HEK293 (cell line): ENCODE data around the gene PTPRG.
A peak's percentile ranks its signal among the peaks of the same experiment; 100 is the strongest.

ENCODE experiments used
- HOXA7 ChIP-seq: sonication (generic); formaldehyde crosslinking; IDR thresholded peaks from 2 replicates; pipeline ENCODE4 v1.8.1; 2022; ENCODE audit warnings: missing genetic modification reagents, borderline replicate concordance
- MYNN ChIP-seq: fragments of 450-650 bp; formaldehyde crosslinking; IDR thresholded peaks from 2 replicates; pipeline ENCODE4 v1.5.1; 2016; ENCODE audit warnings: missing biosample characterization, missing genetic modification characterization, borderline replicate concordance
- OSR2 ChIP-seq: fragments of 450-650 bp; formaldehyde crosslinking; IDR thresholded peaks from 2 replicates; pipeline ENCODE4 v1.5.1; 2016; ENCODE audit warnings: missing biosample characterization, missing genetic modification characterization
- SETDB1 ChIP-seq: IDR thresholded peaks from one replicate; pipeline ENCODE4 v1.6.1; 2017; ENCODE audit warnings: mild to moderate bottlenecking, low read length, moderate library complexity, mixed read lengths; ENCODE audit not compliant: insufficient read length
- TRIM28 ChIP-seq: IDR thresholded peaks from 2 replicates; pipeline ENCODE4 v1.6.1; 2011; ENCODE audit warnings: low read length, control low read depth, borderline replicate concordance
- ZBTB7A ChIP-seq: fragments of 450-650 bp; formaldehyde crosslinking; IDR thresholded peaks from 2 replicates; pipeline ENCODE4 v1.5.1; 2016; ENCODE audit warnings: low read depth, missing biosample characterization, missing genetic modification characterization
- ZFP3 ChIP-seq: fragments of 450-650 bp; formaldehyde crosslinking; IDR thresholded peaks from 2 replicates; pipeline ENCODE4 v1.5.1; 2016; ENCODE audit warnings: low read depth, missing biosample characterization, missing genetic modification characterization
- ZFP37 ChIP-seq: fragments of 450-650 bp; formaldehyde crosslinking; IDR thresholded peaks from 2 replicates; pipeline ENCODE4 v1.5.1; 2016; ENCODE audit warnings: missing biosample characterization, missing genetic modification characterization
- ZIC2 ChIP-seq: fragments of 450-650 bp; formaldehyde crosslinking; IDR thresholded peaks from 2 replicates; pipeline ENCODE4 v1.5.1; 2016; ENCODE audit warnings: missing biosample characterization, missing genetic modification characterization
- ZNF133 ChIP-seq: fragments of 450-650 bp; formaldehyde crosslinking; IDR thresholded peaks from 2 replicates; pipeline ENCODE4 v1.5.1; 2016; ENCODE audit warnings: missing biosample characterization, missing genetic modification characterization
- ZNF146 ChIP-seq: fragments of 450-650 bp; formaldehyde crosslinking; IDR thresholded peaks from 2 replicates; pipeline ENCODE4 v1.5.1; 2016; ENCODE audit warnings: missing biosample characterization, missing genetic modification characterization
- ZNF157 ChIP-seq: fragments of 450-650 bp; formaldehyde crosslinking; IDR thresholded peaks from 2 replicates; pipeline ENCODE4 v1.5.1; 2016; ENCODE audit warnings: missing biosample characterization, missing genetic modification characterization
- ZNF175 ChIP-seq: fragments of 450-650 bp; formaldehyde crosslinking; IDR thresholded peaks from 2 replicates; pipeline ENCODE4 v1.5.1; 2016; ENCODE audit warnings: missing biosample characterization, missing genetic modification characterization
- ZNF214 ChIP-seq: fragments of 450-650 bp; formaldehyde crosslinking; IDR thresholded peaks from 2 replicates; pipeline ENCODE4 v1.5.1; 2017; ENCODE audit warnings: missing biosample characterization, mild to moderate bottlenecking, missing genetic modification characterization, borderline replicate concordance
- ZNF24 ChIP-seq: fragments of 450-650 bp; formaldehyde crosslinking; IDR thresholded peaks from 2 replicates; pipeline ENCODE4 v1.5.1; 2016; ENCODE audit warnings: missing biosample characterization, missing genetic modification characterization
- ZNF416 ChIP-seq: fragments of 450-650 bp; formaldehyde crosslinking; IDR thresholded peaks from 2 replicates; pipeline ENCODE4 v1.5.1; 2016; ENCODE audit warnings: missing biosample characterization, missing genetic modification characterization
- ZNF514 ChIP-seq: fragments of 450-650 bp; formaldehyde crosslinking; IDR thresholded peaks from 2 replicates; pipeline ENCODE4 v1.5.1; 2016; ENCODE audit warnings: missing biosample characterization, missing genetic modification characterization
- ZNF600 ChIP-seq: fragments of 450-650 bp; formaldehyde crosslinking; IDR thresholded peaks from 2 replicates; pipeline ENCODE4 v1.5.1; 2016; ENCODE audit warnings: missing biosample characterization, missing genetic modification characterization
- ZNF626 ChIP-seq: fragments of 450-650 bp; sonication (Bioruptor Pico); formaldehyde crosslinking; IDR thresholded peaks from 2 replicates; pipeline ENCODE4 v1.5.1; 2018; ENCODE audit warnings: missing biosample characterization, missing genetic modification characterization, inconsistent platforms
- ZNF701 ChIP-seq: fragments of 450-650 bp; formaldehyde crosslinking; IDR thresholded peaks from 2 replicates; pipeline ENCODE4 v1.5.1; 2016; ENCODE audit warnings: missing biosample characterization, missing genetic modification characterization
- ZNF768 ChIP-seq: fragments of 450-650 bp; formaldehyde crosslinking; IDR thresholded peaks from 2 replicates; pipeline ENCODE4 v1.5.1; 2018; ENCODE audit warnings: missing biosample characterization, mild to moderate bottlenecking, missing genetic modification characterization
- ZNF843 ChIP-seq: fragments of 450-650 bp; formaldehyde crosslinking; IDR thresholded peaks from 2 replicates; pipeline ENCODE4 v1.5.1; 2016; ENCODE audit warnings: missing biosample characterization, missing genetic modification characterization
- ZSCAN23 ChIP-seq: fragments of 450-650 bp; formaldehyde crosslinking; IDR thresholded peaks from 2 replicates; pipeline ENCODE4 v1.5.1; 2016; ENCODE audit warnings: missing biosample characterization, missing genetic modification characterization
- TF ChIP-seq, protein P1 (sequence below): fragments of 450-650 bp; formaldehyde crosslinking; IDR thresholded peaks from 2 replicates; pipeline ENCODE4 v1.5.1; 2016; ENCODE audit warnings: missing biosample characterization, missing genetic modification characterization, borderline replicate concordance
- TF ChIP-seq, protein P2 (sequence below): fragments of 450-650 bp; formaldehyde crosslinking; IDR thresholded peaks from 2 replicates; pipeline ENCODE4 v1.5.1; 2016; ENCODE audit warnings: missing biosample characterization, missing genetic modification characterization
- TF ChIP-seq, protein P3 (sequence below): fragments of 450-650 bp; formaldehyde crosslinking; optimal IDR thresholded peaks from 2 replicates; pipeline ENCODE3; 2016; ENCODE audit warnings: missing biosample characterization, mild to moderate bottlenecking, missing genetic modification characterization
- TF ChIP-seq, protein P4 (sequence below): fragments of 450-650 bp; IDR thresholded peaks from 2 replicates; pipeline ENCODE4 v1.5.1; 2018; ENCODE audit warnings: missing biosample characterization, mild to moderate bottlenecking, missing genetic modification characterization
- TF ChIP-seq, protein P5 (sequence below): fragments of 450-650 bp; formaldehyde crosslinking; IDR thresholded peaks from 2 replicates; pipeline ENCODE4 v1.5.1; 2017; ENCODE audit warnings: missing biosample characterization, missing genetic modification characterization
- TF ChIP-seq, protein P6 (sequence below): fragments of 450-650 bp; formaldehyde crosslinking; IDR thresholded peaks from 2 replicates; pipeline ENCODE4 v1.5.1; 2016; ENCODE audit warnings: missing biosample characterization, missing genetic modification characterization
- TF ChIP-seq, protein P7 (sequence below): fragments of 450-650 bp; formaldehyde crosslinking; IDR thresholded peaks from 2 replicates; pipeline ENCODE4 v1.5.1; 2016; ENCODE audit warnings: missing biosample characterization, missing genetic modification characterization

Gene PTPRG

DNA sequence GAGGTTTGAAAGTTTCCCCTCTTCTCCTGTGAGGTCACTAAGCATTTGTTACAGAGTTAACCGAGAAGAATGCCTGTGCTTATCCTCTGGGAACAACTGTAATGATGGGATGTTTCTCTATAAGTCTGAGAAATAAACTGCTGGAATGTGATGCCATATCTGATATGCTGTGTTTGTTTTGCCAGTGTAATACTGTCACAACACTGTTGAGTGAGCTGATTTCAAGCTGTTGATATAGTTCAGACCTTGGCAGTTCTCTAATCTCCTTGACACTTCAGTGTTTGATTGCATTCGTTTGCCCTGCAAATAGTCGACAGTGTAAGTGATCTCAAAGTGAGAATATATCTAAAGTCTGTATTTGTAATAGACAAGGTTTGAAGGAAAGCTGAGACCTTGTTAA is 73.3 kb downstream of the PTPRG start (continued):
- TF ChIP-seq, protein P1, sequence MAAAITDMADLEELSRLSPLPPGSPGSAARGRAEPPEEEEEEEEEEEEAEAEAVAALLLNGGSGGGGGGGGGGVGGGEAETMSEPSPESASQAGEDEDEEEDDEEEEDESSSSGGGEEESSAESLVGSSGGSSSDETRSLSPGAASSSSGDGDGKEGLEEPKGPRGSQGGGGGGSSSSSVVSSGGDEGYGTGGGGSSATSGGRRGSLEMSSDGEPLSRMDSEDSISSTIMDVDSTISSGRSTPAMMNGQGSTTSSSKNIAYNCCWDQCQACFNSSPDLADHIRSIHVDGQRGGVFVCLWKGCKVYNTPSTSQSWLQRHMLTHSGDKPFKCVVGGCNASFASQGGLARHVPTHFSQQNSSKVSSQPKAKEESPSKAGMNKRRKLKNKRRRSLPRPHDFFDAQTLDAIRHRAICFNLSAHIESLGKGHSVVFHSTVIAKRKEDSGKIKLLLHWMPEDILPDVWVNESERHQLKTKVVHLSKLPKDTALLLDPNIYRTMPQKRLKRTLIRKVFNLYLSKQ (tag by site-specific recombination): no peak
- no peak for TF ChIP-seq ZBTB7A (tag by site-specific recombination)
- no peak for TF ChIP-seq ZNF133 (tag by site-specific recombination)
- peak; percentile 92 for TF ChIP-seq OSR2 (tag by site-specific recombination)
- peak; percentile 53; the same call in 1 of the 2 replicates for TF ChIP-seq ZSCAN23
- 0 out of 2 replicates have a peak, but pooled peaks have one; percentile 49 for TF ChIP-seq ZNF626 (tag by site-specific recombination)
- TF ChIP-seq ZNF214 (tag by site-specific recombination): no peak
- TF ChIP-seq, protein P2, sequence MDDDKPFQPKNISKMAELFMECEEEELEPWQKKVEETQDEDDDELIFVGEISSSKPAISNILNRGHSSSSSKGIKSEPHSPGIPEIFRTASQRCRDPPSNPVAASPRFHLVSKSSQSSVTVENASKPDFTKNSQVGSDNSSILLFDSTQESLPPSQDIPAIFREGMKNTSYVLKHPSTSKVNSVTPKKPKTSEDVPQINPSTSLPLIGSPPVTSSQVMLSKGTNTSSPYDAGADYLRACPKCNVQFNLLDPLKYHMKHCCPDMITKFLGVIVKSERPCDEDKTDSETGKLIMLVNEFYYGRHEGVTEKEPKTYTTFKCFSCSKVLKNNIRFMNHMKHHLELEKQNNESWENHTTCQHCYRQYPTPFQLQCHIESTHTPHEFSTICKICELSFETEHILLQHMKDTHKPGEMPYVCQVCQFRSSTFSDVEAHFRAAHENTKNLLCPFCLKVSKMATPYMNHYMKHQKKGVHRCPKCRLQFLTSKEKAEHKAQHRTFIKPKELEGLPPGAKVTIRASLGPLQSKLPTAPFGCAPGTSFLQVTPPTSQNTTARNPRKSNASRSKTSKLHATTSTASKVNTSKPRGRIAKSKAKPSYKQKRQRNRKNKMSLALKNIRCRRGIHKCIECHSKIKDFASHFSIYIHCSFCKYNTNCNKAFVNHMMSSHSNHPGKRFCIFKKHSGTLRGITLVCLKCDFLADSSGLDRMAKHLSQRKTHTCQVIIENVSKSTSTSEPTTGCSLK (tag by site-specific recombination): no peak
- peak; percentile 94 for TF ChIP-seq ZNF600 (tag by site-specific recombination)
- no peak for TF ChIP-seq ZNF514 (tag by site-specific recombination)
- peak; percentile 99 for TF ChIP-seq ZNF843 (tag by site-specific recombination)
- TF ChIP-seq ZNF146 (tag by site-specific recombination): peak; percentile 32; the same call in 1 of the 2 replicates
- TF ChIP-seq ZNF701: no peak
- TF ChIP-seq ZIC2 (tag by site-specific recombination): no peak
- TF ChIP-seq, protein P3, sequence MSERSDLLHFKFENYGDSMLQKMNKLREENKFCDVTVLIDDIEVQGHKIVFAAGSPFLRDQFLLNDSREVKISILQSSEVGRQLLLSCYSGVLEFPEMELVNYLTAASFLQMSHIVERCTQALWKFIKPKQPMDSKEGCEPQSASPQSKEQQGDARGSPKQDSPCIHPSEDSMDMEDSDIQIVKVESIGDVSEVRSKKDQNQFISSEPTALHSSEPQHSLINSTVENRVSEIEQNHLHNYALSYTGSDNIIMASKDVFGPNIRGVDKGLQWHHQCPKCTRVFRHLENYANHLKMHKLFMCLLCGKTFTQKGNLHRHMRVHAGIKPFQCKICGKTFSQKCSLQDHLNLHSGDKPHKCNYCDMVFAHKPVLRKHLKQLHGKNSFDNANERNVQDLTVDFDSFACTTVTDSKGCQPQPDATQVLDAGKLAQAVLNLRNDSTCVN: no peak
- TF ChIP-seq, protein P4, sequence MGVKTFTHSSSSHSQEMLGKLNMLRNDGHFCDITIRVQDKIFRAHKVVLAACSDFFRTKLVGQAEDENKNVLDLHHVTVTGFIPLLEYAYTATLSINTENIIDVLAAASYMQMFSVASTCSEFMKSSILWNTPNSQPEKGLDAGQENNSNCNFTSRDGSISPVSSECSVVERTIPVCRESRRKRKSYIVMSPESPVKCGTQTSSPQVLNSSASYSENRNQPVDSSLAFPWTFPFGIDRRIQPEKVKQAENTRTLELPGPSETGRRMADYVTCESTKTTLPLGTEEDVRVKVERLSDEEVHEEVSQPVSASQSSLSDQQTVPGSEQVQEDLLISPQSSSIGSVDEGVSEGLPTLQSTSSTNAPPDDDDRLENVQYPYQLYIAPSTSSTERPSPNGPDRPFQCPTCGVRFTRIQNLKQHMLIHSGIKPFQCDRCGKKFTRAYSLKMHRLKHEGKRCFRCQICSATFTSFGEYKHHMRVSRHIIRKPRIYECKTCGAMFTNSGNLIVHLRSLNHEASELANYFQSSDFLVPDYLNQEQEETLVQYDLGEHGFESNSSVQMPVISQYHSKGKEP (tag by site-specific recombination): peak; percentile 85
- TF ChIP-seq ZNF24 (tag by site-specific recombination): peak; percentile 90
- TF ChIP-seq, protein P5, sequence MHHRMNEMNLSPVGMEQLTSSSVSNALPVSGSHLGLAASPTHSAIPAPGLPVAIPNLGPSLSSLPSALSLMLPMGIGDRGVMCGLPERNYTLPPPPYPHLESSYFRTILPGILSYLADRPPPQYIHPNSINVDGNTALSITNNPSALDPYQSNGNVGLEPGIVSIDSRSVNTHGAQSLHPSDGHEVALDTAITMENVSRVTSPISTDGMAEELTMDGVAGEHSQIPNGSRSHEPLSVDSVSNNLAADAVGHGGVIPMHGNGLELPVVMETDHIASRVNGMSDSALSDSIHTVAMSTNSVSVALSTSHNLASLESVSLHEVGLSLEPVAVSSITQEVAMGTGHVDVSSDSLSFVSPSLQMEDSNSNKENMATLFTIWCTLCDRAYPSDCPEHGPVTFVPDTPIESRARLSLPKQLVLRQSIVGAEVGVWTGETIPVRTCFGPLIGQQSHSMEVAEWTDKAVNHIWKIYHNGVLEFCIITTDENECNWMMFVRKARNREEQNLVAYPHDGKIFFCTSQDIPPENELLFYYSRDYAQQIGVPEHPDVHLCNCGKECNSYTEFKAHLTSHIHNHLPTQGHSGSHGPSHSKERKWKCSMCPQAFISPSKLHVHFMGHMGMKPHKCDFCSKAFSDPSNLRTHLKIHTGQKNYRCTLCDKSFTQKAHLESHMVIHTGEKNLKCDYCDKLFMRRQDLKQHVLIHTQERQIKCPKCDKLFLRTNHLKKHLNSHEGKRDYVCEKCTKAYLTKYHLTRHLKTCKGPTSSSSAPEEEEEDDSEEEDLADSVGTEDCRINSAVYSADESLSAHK: peak; percentile 92
- no peak for TF ChIP-seq ZNF157 (tag by site-specific recombination)
- no peak for TF ChIP-seq ZFP37
- no peak for TF ChIP-seq TRIM28
- TF ChIP-seq, protein P6, sequence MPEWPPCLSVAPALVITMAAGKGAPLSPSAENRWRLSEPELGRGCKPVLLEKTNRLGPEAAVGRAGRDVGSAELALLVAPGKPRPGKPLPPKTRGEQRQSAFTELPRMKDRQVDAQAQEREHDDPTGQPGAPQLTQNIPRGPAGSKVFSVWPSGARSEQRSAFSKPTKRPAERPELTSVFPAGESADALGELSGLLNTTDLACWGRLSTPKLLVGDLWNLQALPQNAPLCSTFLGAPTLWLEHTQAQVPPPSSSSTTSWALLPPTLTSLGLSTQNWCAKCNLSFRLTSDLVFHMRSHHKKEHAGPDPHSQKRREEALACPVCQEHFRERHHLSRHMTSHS (tag by site-specific recombination): peak; percentile 82; the same call in 1 of the 2 replicates
- TF ChIP-seq ZNF416: no peak
- no peak for TF ChIP-seq ZFP3
- TF ChIP-seq, protein P7, sequence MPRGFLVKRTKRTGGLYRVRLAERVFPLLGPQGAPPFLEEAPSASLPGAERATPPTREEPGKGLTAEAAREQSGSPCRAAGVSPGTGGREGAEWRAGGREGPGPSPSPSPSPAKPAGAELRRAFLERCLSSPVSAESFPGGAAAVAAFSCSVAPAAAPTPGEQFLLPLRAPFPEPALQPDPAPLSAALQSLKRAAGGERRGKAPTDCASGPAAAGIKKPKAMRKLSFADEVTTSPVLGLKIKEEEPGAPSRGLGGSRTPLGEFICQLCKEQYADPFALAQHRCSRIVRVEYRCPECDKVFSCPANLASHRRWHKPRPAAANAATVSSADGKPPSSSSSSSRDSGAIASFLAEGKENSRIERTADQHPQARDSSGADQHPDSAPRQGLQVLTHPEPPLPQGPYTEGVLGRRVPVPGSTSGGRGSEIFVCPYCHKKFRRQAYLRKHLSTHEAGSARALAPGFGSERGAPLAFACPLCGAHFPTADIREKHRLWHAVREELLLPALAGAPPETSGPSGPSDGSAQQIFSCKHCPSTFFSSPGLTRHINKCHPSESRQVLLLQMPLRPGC (tag by site-specific recombination): 0 out of 2 replicates have a peak, but pooled peaks have one; percentile 31
- no peak for TF ChIP-seq SETDB1
- TF ChIP-seq ZNF768: 0 out of 2 replicates have a peak, but pooled peaks have one; percentile 5
- TF ChIP-seq MYNN (tag by site-specific recombination): no peak
- TF ChIP-seq HOXA7 (CRISPR knock-in tag): no peak
- TF ChIP-seq ZNF175 (tag by site-specific recombination): no peak
